K562 (cell line): Measurements from ENCODE around the gene ST6GALNAC6. TPM values are rescaled to one million over a fixed set of nuclear protein-coding genes. Genes with fewer than 3 reads are reported as not detected.

ENCODE experiments used
- BCOR ChIP-seq: fragments of 450-650 bp; IDR thresholded peaks from 2 replicates; pipeline ENCODE4 v1.6.1; 2016
- CCNT2 ChIP-seq: IDR thresholded peaks from 2 replicates; pipeline ENCODE4 v1.6.1; 2011; ENCODE audit warnings: borderline replicate concordance, low read depth, mild to moderate bottlenecking, moderate library complexity, mixed read lengths, low read length; ENCODE audit not compliant: insufficient read length; ENCODE audit errors: extremely low read depth
- CREB1 ChIP-seq, 2 experiments: sonication (generic) in 1 of 2; formaldehyde crosslinking in 1 of 2; IDR thresholded peaks; 2 replicates each; pipeline versions ENCODE4 v1.6.1 to v1.8.0; 2012 to 2022; ENCODE audit warnings: inconsistent platforms in 1 of 2, mild to moderate bottlenecking in 1 of 2, missing genetic modification reagents in 1 of 2, moderate library complexity in 1 of 2
- EZH2 ChIP-seq: IDR thresholded peaks from 2 replicates; pipeline ENCODE4 v1.6.1; 2012; ENCODE audit warnings: low read depth, mild to moderate bottlenecking, inconsistent platforms, low read length, borderline replicate concordance
- GABPB1 ChIP-seq: sonication (generic); formaldehyde crosslinking; IDR thresholded peaks from 2 replicates; pipeline ENCODE4 v1.8.0; 2022; ENCODE audit warnings: mild to moderate bottlenecking, missing genetic modification reagents
- HDAC2 ChIP-seq: fragments of 450-650 bp; IDR thresholded peaks from 2 replicates; pipeline ENCODE4 v1.6.1; 2016; ENCODE audit warnings: mild to moderate bottlenecking
- HDAC3 ChIP-seq: fragments of 450-650 bp; IDR thresholded peaks from 2 replicates; pipeline ENCODE4 v1.6.1; 2018; ENCODE audit warnings: borderline replicate concordance, mild to moderate bottlenecking, moderate library complexity; ENCODE audit not compliant: partially characterized antibody
- JUN ChIP-seq, 2 experiments: sonication (generic) in 1 of 2; formaldehyde crosslinking in 1 of 2; IDR thresholded peaks; 2 replicates each; pipeline versions ENCODE4 v1.6.1 to v1.8.0; 2012 to 2022; ENCODE audit warnings: borderline replicate concordance in 2 of 2, mild to moderate bottlenecking in 2 of 2, improper control_type of control experiment in 1 of 2, low read depth in 1 of 2, low read length in 1 of 2, missing genetic modification reagents in 1 of 2
- KAT8 ChIP-seq: fragments of 450-650 bp; IDR thresholded peaks from 2 replicates; pipeline ENCODE4 v1.6.1; 2016; ENCODE audit warnings: low read depth, mild to moderate bottlenecking
- KLF6 ChIP-seq: fragments of 250-450 bp; sonication (Bioruptor Pico); IDR thresholded peaks from 2 replicates; pipeline ENCODE4 v1.4.0; 2020; ENCODE audit warnings: mild to moderate bottlenecking, moderate library complexity, borderline replicate concordance
- MAFF ChIP-seq: IDR thresholded peaks from 2 replicates; pipeline ENCODE4 v1.6.1; 2012; ENCODE audit warnings: low read length, improper control_type of control experiment
- NEUROD1 ChIP-seq: fragments of 150-350 bp; IDR thresholded peaks from 2 replicates; pipeline ENCODE4 v1.6.1; 2014; ENCODE audit warnings: borderline replicate concordance, low read length, low read depth; ENCODE audit not compliant: partially characterized antibody
- SUPT5H ChIP-seq: fragments of 450-650 bp; IDR thresholded peaks from 2 replicates; pipeline ENCODE4 v1.6.1; 2016
- ZFX ChIP-seq: sonication (generic); formaldehyde crosslinking; IDR thresholded peaks from 2 replicates; pipeline ENCODE4 v1.8.0; 2022; ENCODE audit warnings: mild to moderate bottlenecking, missing genetic modification reagents, moderate library complexity
- ZNF146 ChIP-seq: IDR thresholded peaks from one replicate; pipeline ENCODE4 v1.6.1; 2018; ENCODE audit warnings: missing compliant biosample characterization; ENCODE audit not compliant: unreplicated experiment
- ZNF57 ChIP-seq: fragments of 450-650 bp; formaldehyde crosslinking; IDR thresholded peaks from 2 replicates; pipeline ENCODE4 v1.4.0; 2020; ENCODE audit warnings: mild to moderate bottlenecking, moderate library complexity
- ZNF586 ChIP-seq: fragments of 450-650 bp; formaldehyde crosslinking; conservative IDR thresholded peaks from 2 replicates; pipeline ENCODE4 v1.4.0; 2020; ENCODE audit warnings: mild to moderate bottlenecking, moderate library complexity
- ZNF589 ChIP-seq: fragments of 200-800 bp; sonication (Bioruptor generic); IDR thresholded peaks from 2 replicates; pipeline ENCODE4 v1.6.1; 2016; ENCODE audit warnings: low read depth, missing genetic modification characterization, missing compliant biosample characterization
- polyA plus RNA-seq, 8 experiments: library from polyadenylated mRNA; depleted of rRNA in 4 of 8; stranded (reverse) in 5 of 8; unstranded in 3 of 8; fragments of >200 nt; fragmentation: Nextera tagmentation in 2 of 8; fragmentation: Illumina TruSeq in 1 of 8; extraction: Ambion mirVana in 2 of 8; extraction: Trizol in 1 of 8; gene quantifications; 2 replicates each; pipeline versions ENCODE4 v1.2.1 to v1.2.3, GENCODE V29; 2011 to 2014; ENCODE audit warnings: inconsistent platforms in 1 of 8, missing spikeins in 1 of 8
- total RNA-seq, 7 experiments: library from RNA; depleted of rRNA in 6 of 7; stranded (reverse); fragments of >200 nt in 6 of 7; fragmentation: Illumina TruSeq in 2 of 7; extraction: Trizol in 2 of 7; gene quantifications; 2 replicates each; pipeline versions ENCODE4 v1.2.1 to v1.2.3, GENCODE V29; 2011 to 2021; ENCODE audit warnings: low replicate concordance in 1 of 7
- TF ChIP-seq, protein P1 (sequence below): sonication (generic); IDR thresholded peaks from 2 replicates; pipeline ENCODE4 v1.6.1; 2016
- TF ChIP-seq, protein P2 (sequence below), 2 experiments: IDR thresholded peaks; 2 replicates each; pipeline ENCODE4 v1.6.1; 2011; ENCODE audit warnings: borderline replicate concordance in 1 of 2, control low read depth in 1 of 2, low read depth in 1 of 2, low read length in 1 of 2, mild to moderate bottlenecking in 1 of 2, mixed read lengths in 1 of 2, moderate library complexity in 1 of 2; ENCODE audit not compliant: insufficient read depth in 1 of 2, insufficient read length in 1 of 2, poor library complexity in 1 of 2, severe bottlenecking in 1 of 2; ENCODE audit errors: extremely low read depth in 1 of 2
- TF ChIP-seq, protein P3 (sequence below): IDR thresholded peaks from 3 replicates; pipeline ENCODE4 v1.6.1; 2011; ENCODE audit warnings: borderline replicate concordance, mild to moderate bottlenecking, moderate library complexity; ENCODE audit not compliant: insufficient read length; ENCODE audit errors: extremely low read depth

ST6GALNAC6 gene
- total and polyA plus RNA-seq, 9 of the 15 experiments (the other 6 are each of a cell fraction or from before 2014, with no cell fraction given): 0.13 to 23.0 (median 14.5) TPM

DNA sequence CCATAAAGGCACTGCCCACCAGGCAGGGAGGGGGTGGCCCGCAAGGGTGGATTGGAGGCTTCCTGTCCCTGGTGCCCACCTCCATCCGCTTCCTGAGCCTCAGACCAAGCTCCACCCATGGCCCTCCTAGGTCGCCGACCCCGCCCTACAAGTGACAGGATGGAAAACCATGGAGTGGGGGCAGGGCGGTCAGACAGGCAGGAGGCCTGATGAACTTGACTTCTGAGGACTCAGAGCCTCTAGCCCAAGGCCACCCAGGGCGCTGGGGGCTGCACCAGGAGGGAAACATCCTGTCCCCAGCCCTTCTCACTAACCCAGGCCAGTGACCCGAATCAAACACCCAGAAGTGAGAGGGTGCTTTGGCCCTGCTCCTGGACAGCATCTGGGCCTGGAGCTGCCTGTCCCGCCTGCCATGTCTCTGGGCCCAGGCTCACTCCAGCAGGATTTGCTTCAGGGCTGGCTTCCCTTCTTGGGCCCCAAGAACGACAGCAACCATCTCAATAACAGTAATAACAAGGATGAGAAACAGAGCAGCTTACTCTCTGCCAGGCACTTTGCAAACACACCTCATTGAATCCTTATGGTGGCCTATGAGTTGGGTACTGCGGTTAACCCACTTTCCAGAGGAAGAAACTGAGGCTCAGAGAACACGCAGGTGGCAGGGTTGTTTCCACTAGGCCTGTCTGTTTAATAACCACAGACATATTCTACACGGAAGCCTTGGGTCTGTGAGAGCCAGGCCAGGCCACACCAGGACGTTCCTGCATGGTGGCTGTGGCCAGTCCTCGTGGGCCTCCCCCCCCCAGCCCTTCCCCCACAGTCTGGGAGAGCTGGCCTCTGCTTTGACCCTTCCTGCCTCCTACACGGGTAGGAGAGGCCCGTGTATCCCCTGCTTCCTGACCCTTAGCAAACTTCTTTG lies 4.4 kb upstream of the ST6GALNAC6 start (continued):
- TF ChIP-seq HDAC3 (no peak), ZNF57 (no peak), SUPT5H (peak; percentile 56; the same call in 1 of the 2 replicates), KLF6 (peak; percentile 10; the same call in 1 of the 2 replicates), EZH2 (no peak), NEUROD1 (peak; percentile 29), JUN (IDR thresholded peaks at IDR 0.05; ENCODE audit: borderline replicate concordance, low read depth, low read length) (no peak), JUN (CRISPR knock-in tag; IDR thresholded peaks at IDR 0.05; ENCODE audit: borderline replicate concordance) (peak; percentile 77; the same call in 1 of the 2 replicates), HDAC2 (no peak), BCOR (0 out of 2 replicates have a peak, but pooled peaks have one; percentile 31), ZFX (CRISPR knock-in tag) (peak; percentile 65), ZNF589 (CRISPR knock-in tag) (no peak), ZNF146 (CRISPR knock-in tag) (no peak), GABPB1 (CRISPR knock-in tag) (no peak), CCNT2 (peak; percentile 35), KAT8 (no peak), MAFF (no peak), ZNF586 (CRISPR knock-in tag) (no peak), CREB1 (IDR thresholded peaks at IDR 0.05) (peak; percentile 24; the same call in 1 of the 2 replicates), CREB1 (CRISPR knock-in tag; IDR thresholded peaks at IDR 0.05) (peak; percentile 53; the same call in 1 of the 2 replicates)
- TF ChIP-seq, protein P1, sequence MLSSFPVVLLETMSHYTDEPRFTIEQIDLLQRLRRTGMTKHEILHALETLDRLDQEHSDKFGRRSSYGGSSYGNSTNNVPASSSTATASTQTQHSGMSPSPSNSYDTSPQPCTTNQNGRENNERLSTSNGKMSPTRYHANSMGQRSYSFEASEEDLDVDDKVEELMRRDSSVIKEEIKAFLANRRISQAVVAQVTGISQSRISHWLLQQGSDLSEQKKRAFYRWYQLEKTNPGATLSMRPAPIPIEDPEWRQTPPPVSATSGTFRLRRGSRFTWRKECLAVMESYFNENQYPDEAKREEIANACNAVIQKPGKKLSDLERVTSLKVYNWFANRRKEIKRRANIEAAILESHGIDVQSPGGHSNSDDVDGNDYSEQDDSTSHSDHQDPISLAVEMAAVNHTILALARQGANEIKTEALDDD: no peak
- TF ChIP-seq, protein P2, sequence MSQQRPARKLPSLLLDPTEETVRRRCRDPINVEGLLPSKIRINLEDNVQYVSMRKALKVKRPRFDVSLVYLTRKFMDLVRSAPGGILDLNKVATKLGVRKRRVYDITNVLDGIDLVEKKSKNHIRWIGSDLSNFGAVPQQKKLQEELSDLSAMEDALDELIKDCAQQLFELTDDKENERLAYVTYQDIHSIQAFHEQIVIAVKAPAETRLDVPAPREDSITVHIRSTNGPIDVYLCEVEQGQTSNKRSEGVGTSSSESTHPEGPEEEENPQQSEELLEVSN (IDR thresholded peaks at IDR 0.05; ENCODE audit: borderline replicate concordance in 1 of 2, extremely low read depth in 1 of 2, insufficient read depth in 1 of 2, insufficient read length in 1 of 2, low read depth in 1 of 2, low read length in 1 of 2, poor library complexity in 1 of 2, severe bottlenecking in 1 of 2): peak in 1 of 2 experiments; percentile 16
- TF ChIP-seq, protein P3, sequence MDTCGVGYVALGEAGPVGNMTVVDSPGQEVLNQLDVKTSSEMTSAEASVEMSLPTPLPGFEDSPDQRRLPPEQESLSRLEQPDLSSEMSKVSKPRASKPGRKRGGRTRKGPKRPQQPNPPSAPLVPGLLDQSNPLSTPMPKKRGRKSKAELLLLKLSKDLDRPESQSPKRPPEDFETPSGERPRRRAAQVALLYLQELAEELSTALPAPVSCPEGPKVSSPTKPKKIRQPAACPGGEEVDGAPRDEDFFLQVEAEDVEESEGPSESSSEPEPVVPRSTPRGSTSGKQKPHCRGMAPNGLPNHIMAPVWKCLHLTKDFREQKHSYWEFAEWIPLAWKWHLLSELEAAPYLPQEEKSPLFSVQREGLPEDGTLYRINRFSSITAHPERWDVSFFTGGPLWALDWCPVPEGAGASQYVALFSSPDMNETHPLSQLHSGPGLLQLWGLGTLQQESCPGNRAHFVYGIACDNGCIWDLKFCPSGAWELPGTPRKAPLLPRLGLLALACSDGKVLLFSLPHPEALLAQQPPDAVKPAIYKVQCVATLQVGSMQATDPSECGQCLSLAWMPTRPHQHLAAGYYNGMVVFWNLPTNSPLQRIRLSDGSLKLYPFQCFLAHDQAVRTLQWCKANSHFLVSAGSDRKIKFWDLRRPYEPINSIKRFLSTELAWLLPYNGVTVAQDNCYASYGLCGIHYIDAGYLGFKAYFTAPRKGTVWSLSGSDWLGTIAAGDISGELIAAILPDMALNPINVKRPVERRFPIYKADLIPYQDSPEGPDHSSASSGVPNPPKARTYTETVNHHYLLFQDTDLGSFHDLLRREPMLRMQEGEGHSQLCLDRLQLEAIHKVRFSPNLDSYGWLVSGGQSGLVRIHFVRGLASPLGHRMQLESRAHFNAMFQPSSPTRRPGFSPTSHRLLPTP: no peak
